ENCODE measurements around the gene STRADA.

The STRADA gene

DNA sequence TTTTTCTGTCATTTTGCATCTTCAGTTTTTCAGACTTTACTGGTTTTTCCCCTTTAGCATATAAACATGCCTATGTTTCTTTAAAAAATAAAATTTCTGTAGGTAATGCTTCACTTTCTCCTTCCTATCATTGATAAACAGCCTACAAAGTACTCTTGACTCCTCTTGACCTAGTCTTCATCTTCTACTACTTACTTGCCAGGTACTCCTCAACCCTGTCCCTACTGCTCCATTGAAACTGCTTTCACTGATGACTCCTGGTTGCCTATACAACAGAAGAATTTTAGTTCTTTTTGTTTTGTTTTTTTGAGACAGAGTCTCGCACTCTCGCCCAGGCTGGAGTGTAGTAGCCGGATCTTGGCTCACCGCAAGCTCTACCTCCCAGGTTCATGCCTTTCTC is 39.3 kb upstream of the STRADA start:
- TF ChIP-seq, protein P1, sequence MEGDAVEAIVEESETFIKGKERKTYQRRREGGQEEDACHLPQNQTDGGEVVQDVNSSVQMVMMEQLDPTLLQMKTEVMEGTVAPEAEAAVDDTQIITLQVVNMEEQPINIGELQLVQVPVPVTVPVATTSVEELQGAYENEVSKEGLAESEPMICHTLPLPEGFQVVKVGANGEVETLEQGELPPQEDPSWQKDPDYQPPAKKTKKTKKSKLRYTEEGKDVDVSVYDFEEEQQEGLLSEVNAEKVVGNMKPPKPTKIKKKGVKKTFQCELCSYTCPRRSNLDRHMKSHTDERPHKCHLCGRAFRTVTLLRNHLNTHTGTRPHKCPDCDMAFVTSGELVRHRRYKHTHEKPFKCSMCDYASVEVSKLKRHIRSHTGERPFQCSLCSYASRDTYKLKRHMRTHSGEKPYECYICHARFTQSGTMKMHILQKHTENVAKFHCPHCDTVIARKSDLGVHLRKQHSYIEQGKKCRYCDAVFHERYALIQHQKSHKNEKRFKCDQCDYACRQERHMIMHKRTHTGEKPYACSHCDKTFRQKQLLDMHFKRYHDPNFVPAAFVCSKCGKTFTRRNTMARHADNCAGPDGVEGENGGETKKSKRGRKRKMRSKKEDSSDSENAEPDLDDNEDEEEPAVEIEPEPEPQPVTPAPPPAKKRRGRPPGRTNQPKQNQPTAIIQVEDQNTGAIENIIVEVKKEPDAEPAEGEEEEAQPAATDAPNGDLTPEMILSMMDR (IDR thresholded peaks at IDR 0.05; ENCODE audit: extremely low read depth, insufficient read depth, missing control alignments) = no peak
- in situ Hi-C loops (cut with MboI; ENCODE audit: low pct_unique_long_range_greater_than_20kb, low sequenced_read_pairs, unreplicated experiment) = no loop called here
- DNase-seq (ENCODE audit: low spot score) = no peak

DNA sequence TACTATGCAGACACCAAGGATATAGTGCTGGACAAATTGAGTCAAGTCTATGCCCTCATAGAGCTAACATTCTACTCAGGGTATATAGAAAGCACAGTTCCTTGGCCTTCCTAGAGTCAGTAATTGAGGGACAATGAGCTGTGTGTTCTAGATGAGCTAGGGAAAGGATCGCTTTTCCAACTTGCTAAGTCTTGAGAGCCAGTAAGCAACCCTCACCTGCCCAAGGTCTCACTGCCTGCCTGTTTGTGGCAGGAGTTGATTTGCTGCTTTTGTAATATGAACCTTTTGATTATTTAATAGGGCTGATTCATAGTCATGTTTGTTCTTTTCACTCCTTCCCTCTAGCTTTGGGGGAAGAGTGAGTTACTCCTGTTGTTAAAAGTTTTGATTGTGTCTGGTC is 38.9 kb upstream of the STRADA start:
- TF ChIP-seq, protein P1 (IDR thresholded peaks at IDR 0.05; ENCODE audit: extremely low read depth, insufficient read depth, missing control alignments) = no peak
- DNase-seq (ENCODE audit: low spot score) = no peak
- in situ Hi-C loops (cut with MboI; ENCODE audit: low pct_unique_long_range_greater_than_20kb, low sequenced_read_pairs, unreplicated experiment) = no loop called here

DNA sequence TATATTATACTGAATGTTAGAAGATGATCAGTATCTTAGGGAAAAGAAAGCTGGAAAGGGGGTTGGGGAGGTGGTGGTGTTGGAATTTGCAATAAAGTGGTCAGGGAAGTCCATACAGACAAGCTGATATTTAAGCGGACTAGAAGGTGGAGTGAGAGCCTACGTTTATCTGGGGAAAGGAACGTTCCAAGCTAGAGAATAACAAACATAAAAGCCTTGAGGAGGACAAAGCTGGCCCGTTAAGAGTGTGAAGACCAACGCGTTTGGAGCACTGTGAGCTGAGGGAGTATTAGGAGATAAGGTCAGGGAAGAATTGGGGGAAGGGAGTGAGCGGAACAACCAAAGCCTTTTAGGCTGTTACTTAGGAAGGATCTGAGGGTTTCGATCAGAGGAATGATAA is 33.8 kb upstream of the STRADA start:
- in situ Hi-C loops (cut with MboI; ENCODE audit: low pct_unique_long_range_greater_than_20kb, low sequenced_read_pairs, unreplicated experiment) = no loop called here
- TF ChIP-seq, protein P1 (IDR thresholded peaks at IDR 0.05; ENCODE audit: extremely low read depth, insufficient read depth, missing control alignments) = no peak
- no peak for DNase-seq (ENCODE audit: low spot score)

DNA sequence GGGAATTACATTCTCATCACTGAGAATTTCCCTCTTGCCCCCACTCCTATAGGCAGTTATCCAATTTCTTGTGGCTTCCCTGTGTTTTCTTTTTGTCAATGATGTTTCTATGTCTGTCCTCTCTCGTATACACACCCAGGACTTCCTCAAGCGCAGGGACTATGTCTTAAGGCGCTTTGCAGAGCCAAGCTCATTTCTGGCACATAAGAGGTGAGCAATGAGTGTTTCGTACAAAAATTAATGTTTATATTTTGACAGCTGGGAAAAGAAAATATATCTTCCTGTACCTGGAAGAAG is 33.3 kb upstream of the STRADA start:
- no peak for DNase-seq (ENCODE audit: low spot score)
- TF ChIP-seq, protein P1 (IDR thresholded peaks at IDR 0.05; ENCODE audit: extremely low read depth, insufficient read depth, missing control alignments) = no peak
- in situ Hi-C loops (cut with MboI; ENCODE audit: low pct_unique_long_range_greater_than_20kb, low sequenced_read_pairs, unreplicated experiment) = no loop called here

DNA sequence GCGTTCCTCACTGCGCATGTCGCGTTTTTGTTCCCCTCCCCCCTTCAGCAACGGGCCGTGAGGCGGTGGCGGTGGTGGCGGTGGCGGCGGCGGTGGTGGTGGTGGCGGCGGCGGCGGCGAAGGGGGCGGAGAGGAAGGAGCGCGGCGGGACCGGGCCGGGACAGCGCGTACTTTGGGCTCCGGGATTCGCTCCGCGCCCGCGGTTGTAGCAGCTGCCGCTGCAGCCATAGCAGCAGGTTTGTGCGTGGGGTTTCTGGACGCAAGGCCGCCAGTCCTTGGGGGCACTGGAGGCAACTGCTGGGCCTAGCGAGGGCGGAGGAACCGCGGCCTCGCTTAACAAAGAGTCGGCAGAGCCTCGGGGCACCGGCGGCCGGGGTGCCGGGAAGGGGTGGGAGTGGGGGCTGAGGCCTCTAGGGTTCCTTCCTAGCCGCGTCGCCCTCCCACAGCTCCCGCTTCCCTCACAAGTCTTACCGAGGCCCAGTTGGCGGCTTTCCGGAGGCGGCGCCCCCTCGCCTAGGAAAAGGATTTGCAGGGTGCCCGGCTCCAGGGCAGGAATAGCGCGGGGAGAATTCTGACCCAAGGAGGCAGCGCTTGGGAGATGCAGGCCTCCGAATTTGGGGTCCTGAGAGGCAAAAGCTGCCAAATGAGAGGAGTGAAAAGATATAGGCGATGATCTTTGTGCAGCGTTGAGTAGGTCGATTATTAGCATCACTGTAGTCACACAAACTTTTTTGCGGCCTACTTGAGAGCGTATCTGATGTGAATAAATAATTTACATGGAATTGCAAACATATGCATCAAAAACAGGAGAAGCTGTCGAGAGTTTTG is 32.8 kb upstream of the STRADA start, which contains the start of gene DDX42:
Gene DDX42 (plus strand): TSS at position 30 of the 828 bp plus-strand sequence. CDS start 12,880 bp downstream, outside the sequence.
- TF ChIP-seq, protein P1 (IDR thresholded peaks at IDR 0.05; ENCODE audit: extremely low read depth, insufficient read depth, missing control alignments) = no peak
- in situ Hi-C loops (cut with MboI; ENCODE audit: low pct_unique_long_range_greater_than_20kb, low sequenced_read_pairs, unreplicated experiment) = no loop called here
- DNase-seq (ENCODE audit: low spot score) = peak; percentile 66

DNA sequence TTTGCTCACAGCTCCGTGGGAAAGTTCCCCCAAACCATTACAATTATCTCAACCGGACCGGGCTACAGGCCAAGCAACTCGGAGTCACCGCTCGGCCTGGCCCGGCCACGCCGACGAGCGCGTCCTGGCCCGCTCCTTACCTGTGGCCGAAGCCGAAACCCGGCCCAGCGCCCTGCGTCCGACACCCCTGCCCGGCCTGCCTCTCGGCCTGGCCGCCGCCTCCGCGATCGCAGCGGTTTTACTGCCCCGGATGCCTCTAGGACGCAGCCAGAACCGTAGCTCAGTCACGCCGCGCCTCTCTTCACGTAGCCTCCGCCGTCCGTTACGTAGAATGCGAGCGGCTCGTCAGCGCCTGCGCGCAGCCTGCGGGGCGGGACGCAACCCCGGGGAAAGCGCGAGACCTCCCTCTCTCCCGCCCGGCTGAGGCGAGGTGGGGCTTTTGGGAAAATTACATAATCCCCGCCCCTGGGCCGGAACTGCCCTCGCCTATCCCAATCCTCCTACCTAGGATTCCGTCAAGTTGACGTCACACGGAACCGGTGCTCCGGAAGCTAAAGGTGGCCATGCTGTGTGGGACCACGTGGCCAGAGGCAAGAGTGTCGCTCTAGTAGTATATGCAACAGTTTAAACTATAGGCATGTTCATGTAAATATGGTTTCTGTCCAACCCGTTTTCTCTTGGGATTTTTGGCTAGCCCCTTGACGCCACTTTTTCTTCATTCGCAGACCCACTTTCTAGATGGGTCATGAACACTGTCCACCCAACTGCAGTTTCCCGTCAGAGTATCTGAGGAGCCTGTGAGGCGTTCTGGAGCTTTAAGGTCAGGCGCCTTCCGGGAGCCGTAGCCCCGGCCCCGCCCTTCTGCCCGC is 31.9 kb upstream of the STRADA start, which contains the start of gene CCDC47:
Gene CCDC47 (minus strand): TSS at position 326 of the 869 bp plus-strand sequence. CDS start 7,422 bp downstream, outside the sequence.
- DNase-seq (ENCODE audit: low spot score) = peak; percentile 99
- TF ChIP-seq, protein P1 (IDR thresholded peaks at IDR 0.05; ENCODE audit: extremely low read depth, insufficient read depth, missing control alignments) = no peak
- in situ Hi-C loops (cut with MboI; ENCODE audit: low pct_unique_long_range_greater_than_20kb, low sequenced_read_pairs, unreplicated experiment) = no loop called here
